Gastroesophageal sphincter (tissue), 4 donors: Measurements from ENCODE around the gene OR51I1. TPM values are rescaled to one million over a fixed set of nuclear protein-coding genes. Genes with fewer than 3 reads are reported as not detected.

Experiments
- ATAC-seq: fragments of 150-250 bp; one replicate; pipeline ENCODE4 v1.9.1; 2016; ENCODE audit warnings: mild to moderate bottlenecking, moderate library complexity
- H3K27ac ChIP-seq, 4 donors: fragments of 200-600 bp; sonication (generic) in 3 of 4; 1 replicate in 3 of 4; 2 replicates in 1 of 4; pipeline ENCODE4 v1.5.1; 2016 to 2019
- H3K27me3 ChIP-seq: fragments of 200-600 bp; sonication (generic); one replicate; pipeline ENCODE4 v1.5.1; 2019
- H3K36me3 ChIP-seq, 2 donors: fragments of 200-600 bp; sonication (generic); one replicate each; pipeline ENCODE4 v1.5.1; 2019; ENCODE audit warnings: control low read depth in 1 of 2
- H3K4me1 ChIP-seq, 3 donors: fragments of 200-600 bp; sonication (generic); 1 replicate in 2 of 3; 2 replicates in 1 of 3; pipeline ENCODE4 v1.5.1; 2016 to 2019; ENCODE audit warnings: control low read depth in 2 of 3
- H3K4me3 ChIP-seq, 2 donors: fragments of 200-600 bp; sonication (generic); one replicate each; pipeline ENCODE4 v1.5.1; 2019; ENCODE audit warnings: mild to moderate bottlenecking in 1 of 2, moderate library complexity in 1 of 2
- H3K9me3 ChIP-seq, 3 donors: fragments of 200-600 bp; sonication (generic); one replicate each; pipeline ENCODE4 v1.5.1; 2017 to 2019; ENCODE audit warnings: control low read depth in 2 of 3
- CTCF ChIP-seq, 4 experiments: fragments of 200-600 bp in 2 of 4; fragments of 450-650 bp in 2 of 4; sonication (generic) in 1 of 4; IDR thresholded peaks; one replicate each; pipeline ENCODE4 v1.5.1; 2017 to 2019; ENCODE audit warnings: antibody characterized with exemption in 4 of 4, mild to moderate bottlenecking in 2 of 4, moderate library complexity in 2 of 4
- EP300 ChIP-seq: sonication (generic); formaldehyde crosslinking; IDR thresholded peaks from one replicate; pipeline ENCODE4 v1.6.1; 2017; ENCODE audit warnings: antibody characterized with exemption, mild to moderate bottlenecking
- POLR2A ChIP-seq, 2 donors: fragments of 450-650 bp; IDR thresholded peaks; one replicate each; pipeline ENCODE4 v1.6.1; 2017; ENCODE audit warnings: antibody characterized with exemption in 2 of 2, mild to moderate bottlenecking in 2 of 2, moderate library complexity in 1 of 2
- POLR2AphosphoS5 ChIP-seq: sonication (generic); formaldehyde crosslinking; IDR thresholded peaks from one replicate; pipeline ENCODE4 v1.6.1; 2017; ENCODE audit warnings: antibody characterized with exemption
- WGBS, 2 donors: methylation state at CpG; one replicate each; pipeline ENCODE4 v1.1.5; 2018; ENCODE audit warnings: low coverage in 1 of 2; 5-methylcytosine and 5-hydroxymethylcytosine counted together
- total RNA-seq, 4 donors: library from RNA; depleted of rRNA; stranded (reverse); fragments of >200 nt; gene quantifications; one replicate each; pipeline ENCODE4 v1.1.0, GENCODE V29; 2016

Gene OR51I1
- total RNA-seq, 4 donors from 2014 or later: not detected

- Histone ChIP-seq H3K27ac (no peak overlapping the region), H3K9me3 (no peaks in the 10 kb centered on the region), H3K4me3 (no peak overlapping the region), H3K27me3 (no peaks in the 10 kb centered on the region), H3K36me3 (no peaks in the 10 kb centered on the region), H3K4me1 (no peaks in the 10 kb centered on the region)
- no peak for ATAC-seq
- TF ChIP-seq EP300 (no peak), POLR2AphosphoS5 (no peak), POLR2A (IDR thresholded peaks at IDR 0.05) (no peak), CTCF (IDR thresholded peaks at IDR 0.05) (no peak)
- 45 to 74% methylated on average over 2 to 4 of the region's 5 CpGs for WGBS, 2 donors
Measured at GRCh38 chr11:5420993-5421392, 20.3 kb downstream of the OR51I1 start.

- no peaks in the 10 kb centered on the region for H3K27me3 ChIP-seq
- no peaks in the 10 kb centered on the region for H3K36me3 ChIP-seq
- H3K9me3 ChIP-seq: no peaks in the 10 kb centered on the region
- ATAC-seq: no peak
- no peak for TF ChIP-seq EP300
- TF ChIP-seq POLR2A (IDR thresholded peaks at IDR 0.05): no peak
- TF ChIP-seq CTCF (IDR thresholded peaks at IDR 0.05): no peak
- TF ChIP-seq POLR2AphosphoS5: no peak
- H3K27ac ChIP-seq: no peak overlapping the region
- no peak overlapping the region for H3K4me3 ChIP-seq
- no peaks in the 10 kb centered on the region for H3K4me1 ChIP-seq
Measured at GRCh38 chr11:5405173-5405572, 36.1 kb downstream of the OR51I1 start.

GRCh38 chr11:5398936-5399335, 42.4 kb downstream of the OR51I1 start:
- no peak overlapping the region for H3K27ac ChIP-seq
- no peaks in the 10 kb centered on the region for H3K4me1 ChIP-seq
- no peaks in the 10 kb centered on the region for H3K9me3 ChIP-seq
- no peak for TF ChIP-seq EP300
- TF ChIP-seq POLR2A (IDR thresholded peaks at IDR 0.05): no peak
- no peak for TF ChIP-seq CTCF (IDR thresholded peaks at IDR 0.05)
- no peak for TF ChIP-seq POLR2AphosphoS5
- no peaks in the 10 kb centered on the region for H3K27me3 ChIP-seq
- no peak overlapping the region for H3K4me3 ChIP-seq
- no peak for ATAC-seq
- H3K36me3 ChIP-seq: no peaks in the 10 kb centered on the region

- no peaks in the 10 kb centered on the region for H3K36me3 ChIP-seq
- no peak for ATAC-seq
- no peaks in the 10 kb centered on the region for H3K27me3 ChIP-seq
- H3K4me1 ChIP-seq: no peaks in the 10 kb centered on the region
- H3K27ac ChIP-seq: no peak overlapping the region
- TF ChIP-seq EP300: no peak
- no peak for TF ChIP-seq POLR2A (IDR thresholded peaks at IDR 0.05)
- TF ChIP-seq POLR2AphosphoS5: no peak
- no peak for TF ChIP-seq CTCF (IDR thresholded peaks at IDR 0.05)
- no peaks in the 10 kb centered on the region for H3K9me3 ChIP-seq
- no peak overlapping the region for H3K4me3 ChIP-seq
Measured at GRCh38 chr11:5394091-5394490, 47.2 kb downstream of the OR51I1 start.

Other genes starting within 250 kb of the OR51I1 start
- not detected for gene OR51V1, start 240.8 kb downstream of the OR51I1 start, total RNA-seq
- 100 to 1,000 TPM in 2 of 4 donors, 10 to 100 TPM in 1, not detected in 1; 16.1 to 148 (median 132) TPM for gene HBB, start 214.4 kb downstream of the OR51I1 start, total RNA-seq
- gene HBD, start 207.0 kb downstream of the OR51I1 start, total RNA-seq: not detected
- not detected for gene HBG1, start 191.7 kb downstream of the OR51I1 start, total RNA-seq
- not detected for gene HBG2, start 186.7 kb downstream of the OR51I1 start, total RNA-seq
- under 1 TPM in 1 of 4 donors, not detected in 3; 0.67 TPM for gene HBE1, start 171.6 kb downstream of the OR51I1 start, total RNA-seq
- gene OR51B4, start 139.6 kb downstream of the OR51I1 start, total RNA-seq: not detected
- gene OR51B2, start 117.2 kb downstream of the OR51I1 start, total RNA-seq: under 1 TPM in 1 of 4 donors, not detected in 3; 0.67 TPM
- not detected for gene OR51B5, start 98.0 kb downstream of the OR51I1 start, total RNA-seq
- gene OR51B6, start 90.0 kb downstream of the OR51I1 start, total RNA-seq: not detected
- gene OR51M1, start 57.7 kb downstream of the OR51I1 start, total RNA-seq: not detected
- gene OR51Q1, start 19.4 kb downstream of the OR51I1 start, total RNA-seq: not detected
- not detected for gene OR51I2, start 7.8 kb upstream of the OR51I1 start, total RNA-seq
- not detected for gene OR52D1, start 47.2 kb upstream of the OR51I1 start, total RNA-seq
- under 1 TPM in 3 of 4 donors, not detected in 1; 0.15 to 0.62 (median 0.40) TPM for gene UBQLN3, start 68.4 kb upstream of the OR51I1 start, total RNA-seq
- under 1 TPM in 3 of 4 donors, not detected in 1; 0.27 to 0.62 (median 0.31) TPM for gene UBQLNL, start 75.2 kb upstream of the OR51I1 start, total RNA-seq
- gene OR52H1, start 107.0 kb upstream of the OR51I1 start, total RNA-seq: under 1 TPM in 1 of 4 donors, not detected in 3; 0.54 TPM
- gene OR52B6, start 139.4 kb upstream of the OR51I1 start, total RNA-seq: not detected
- gene TRIM6, start 155.1 kb upstream of the OR51I1 start, total RNA-seq: 1 to 10 TPM; 1.6 to 5.6 (median 2.1) TPM
- gene TRIM34, start 183.5 kb upstream of the OR51I1 start, total RNA-seq: 1 to 10 TPM; 3.8 to 9.2 (median 4.5) TPM
- gene TRIM5, start 243.6 kb upstream of the OR51I1 start, total RNA-seq: 10 to 100 TPM in 3 of 4 donors, 1 to 10 TPM in 1; 8.9 to 21.4 (median 14.9) TPM
- 10 to 100 TPM; 31.6 to 50.4 (median 32.1) TPM for gene TRIM22, start 248.3 kb upstream of the OR51I1 start, total RNA-seq